8988T (cell line): Measurements from ENCODE around the gene CYSLTR1.
"Not testable (repeated sequence)": the region's sequence is repeated elsewhere in the genome, so short reads cannot be mapped to it uniquely, and the experiment has no call there.

Source experiments
- DNase-seq: peaks from one replicate; pipeline ENCODE4 v3.0.0; 2011

The CYSLTR1 gene, protein sequence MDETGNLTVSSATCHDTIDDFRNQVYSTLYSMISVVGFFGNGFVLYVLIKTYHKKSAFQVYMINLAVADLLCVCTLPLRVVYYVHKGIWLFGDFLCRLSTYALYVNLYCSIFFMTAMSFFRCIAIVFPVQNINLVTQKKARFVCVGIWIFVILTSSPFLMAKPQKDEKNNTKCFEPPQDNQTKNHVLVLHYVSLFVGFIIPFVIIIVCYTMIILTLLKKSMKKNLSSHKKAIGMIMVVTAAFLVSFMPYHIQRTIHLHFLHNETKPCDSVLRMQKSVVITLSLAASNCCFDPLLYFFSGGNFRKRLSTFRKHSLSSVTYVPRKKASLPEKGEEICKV

DNA sequence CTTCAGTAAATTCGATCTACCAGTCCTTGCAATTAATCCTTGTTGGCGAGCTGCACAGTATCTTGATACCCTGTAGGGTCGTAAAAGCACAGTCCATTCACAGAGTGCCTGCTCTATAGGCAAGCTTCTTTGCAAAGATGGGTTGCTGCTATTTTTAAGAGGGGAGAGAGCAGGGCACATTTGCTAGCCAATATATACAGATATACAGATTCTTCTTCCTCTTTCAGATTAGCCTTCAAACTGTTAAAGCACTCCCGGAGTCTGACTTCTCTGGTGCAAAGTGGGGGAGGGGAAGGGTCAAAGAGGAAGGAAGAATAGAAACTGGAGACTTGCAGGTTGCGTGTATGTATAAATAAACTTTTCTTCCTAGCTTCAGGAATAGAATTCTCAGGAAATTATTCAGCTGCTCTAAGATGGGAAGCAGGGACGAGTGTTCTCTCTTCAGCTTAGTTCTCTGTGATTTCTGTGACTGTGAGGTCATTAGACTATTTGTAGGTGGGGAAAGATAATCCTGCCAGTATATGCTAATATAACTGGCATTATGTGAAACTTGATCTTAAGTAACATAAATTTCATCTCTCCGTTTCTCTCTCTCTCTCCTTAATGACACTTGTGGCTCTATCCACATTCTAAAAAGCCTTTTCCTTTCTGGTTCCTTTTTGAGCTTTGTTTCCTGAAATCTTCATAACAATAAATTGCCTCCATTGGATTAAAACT lies at the start of gene CYSLTR1:
Gene CYSLTR1, minus strand, starts transcription at position 242 of the 717 bp plus-strand sequence. CDS start 53,865 bp downstream, outside the sequence.
- DNase-seq = no peak

DNA sequence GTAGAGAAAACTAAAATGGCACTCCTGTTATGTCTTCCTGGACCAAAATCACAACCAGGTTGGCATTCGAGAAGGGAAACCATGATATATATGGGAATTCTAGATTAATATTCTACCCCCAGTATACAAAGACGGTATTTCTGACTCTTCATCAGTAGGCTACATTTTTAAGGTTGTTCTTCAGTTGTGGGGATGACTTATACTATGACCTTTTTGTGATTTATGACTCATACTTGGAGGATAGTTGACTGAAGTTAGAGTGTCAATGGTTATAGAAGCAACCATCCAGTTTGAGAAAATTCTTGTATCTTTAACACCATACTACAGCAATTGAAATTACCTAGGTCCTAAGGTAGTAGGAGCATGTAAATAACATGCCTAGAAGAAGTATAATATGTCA lies 49.8 kb upstream of the CYSLTR1 start:
- no peak for DNase-seq

DNA sequence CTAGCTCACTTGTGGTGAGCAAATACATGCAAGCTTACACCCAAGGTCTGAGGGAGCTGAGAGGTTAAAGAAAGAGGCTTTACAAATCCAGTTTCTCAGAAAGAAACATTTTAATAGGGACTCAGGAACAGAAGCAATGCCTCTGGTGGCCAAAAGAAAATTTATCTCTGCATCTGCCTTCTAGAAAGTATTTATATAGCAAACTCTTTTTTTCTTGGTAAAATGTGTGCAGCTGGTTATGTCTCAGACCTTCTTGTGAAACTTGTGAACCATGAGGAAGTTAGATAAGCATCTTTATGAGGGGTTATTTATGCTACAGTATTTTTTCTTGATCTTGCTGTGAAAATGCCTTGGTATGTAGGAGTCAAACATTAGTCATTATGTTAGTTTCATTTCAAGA lies 48.5 kb upstream of the CYSLTR1 start:
- no peak for DNase-seq

DNA sequence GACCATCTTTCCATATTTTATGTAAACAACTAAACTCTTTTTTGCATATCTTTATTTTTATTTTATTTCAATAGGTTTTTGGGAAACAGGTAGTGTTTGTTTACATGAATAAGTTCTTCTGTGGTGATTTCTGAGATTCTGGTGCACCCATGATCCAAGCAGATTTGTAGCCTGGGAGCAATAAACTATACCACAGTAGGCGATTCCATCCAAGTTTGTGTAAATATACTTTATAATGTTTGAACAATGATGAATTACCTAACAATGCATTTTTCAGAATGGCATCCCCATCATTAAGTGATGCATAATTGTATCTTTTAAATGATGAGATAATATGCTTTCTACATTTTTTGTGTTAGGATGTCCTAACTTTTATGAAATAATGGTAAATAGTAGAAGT lies 39.2 kb upstream of the CYSLTR1 start:
- DNase-seq = no peak

DNA sequence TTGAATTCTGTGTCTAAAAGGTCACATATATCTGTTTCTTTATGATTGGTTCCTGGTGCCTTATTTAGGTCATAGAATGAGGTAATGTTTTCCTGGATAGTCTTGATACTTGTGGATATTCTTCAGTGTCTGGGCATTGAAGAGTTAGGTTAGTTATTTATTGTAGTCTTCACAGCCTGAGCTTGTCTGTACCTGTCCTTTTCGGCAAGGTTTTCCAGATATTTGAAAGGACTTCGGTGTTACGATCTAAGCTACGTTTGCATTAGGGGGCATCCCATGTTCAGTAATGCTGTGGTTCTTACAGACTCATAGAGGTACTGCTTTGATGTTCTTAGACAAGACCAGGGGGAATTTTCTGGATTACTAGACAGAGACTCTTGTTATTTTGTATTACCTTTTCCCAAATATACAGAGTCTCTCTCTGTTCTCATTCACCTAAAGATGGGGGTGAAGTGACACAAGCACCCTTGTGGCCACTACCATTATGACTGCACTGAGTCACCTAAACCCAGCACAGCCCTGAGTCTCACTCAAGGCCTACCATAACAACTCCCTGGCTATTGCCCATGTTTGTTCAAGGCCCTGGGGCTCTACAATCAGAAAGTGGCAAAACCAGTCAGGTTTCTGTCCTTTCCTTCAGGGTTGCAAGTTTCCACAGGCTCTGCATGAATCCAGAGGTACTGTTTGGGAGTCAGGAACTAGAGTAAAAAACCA lies 30.1 kb upstream of the CYSLTR1 start:
- DNase-seq = no peak

DNA sequence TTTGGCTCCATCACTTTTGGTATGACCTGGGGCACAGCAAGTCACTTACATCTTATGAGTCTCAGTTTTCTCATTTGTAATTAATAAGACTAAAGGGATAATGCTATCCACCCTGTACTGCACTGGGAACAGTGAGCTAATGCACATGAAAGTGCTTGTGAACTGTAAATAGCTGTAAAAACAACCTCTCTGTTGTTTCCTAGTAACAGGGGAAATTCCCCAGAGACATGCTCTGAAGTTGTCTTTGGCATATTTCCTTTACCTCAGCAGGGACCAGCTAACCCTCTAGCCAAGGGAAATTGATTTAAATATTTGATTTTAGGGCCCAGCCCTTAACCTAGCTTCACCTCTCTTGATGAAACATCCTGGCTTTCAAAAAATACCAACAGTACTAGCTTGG lies 6.1 kb upstream of the CYSLTR1 start:
- no peak for DNase-seq

DNA sequence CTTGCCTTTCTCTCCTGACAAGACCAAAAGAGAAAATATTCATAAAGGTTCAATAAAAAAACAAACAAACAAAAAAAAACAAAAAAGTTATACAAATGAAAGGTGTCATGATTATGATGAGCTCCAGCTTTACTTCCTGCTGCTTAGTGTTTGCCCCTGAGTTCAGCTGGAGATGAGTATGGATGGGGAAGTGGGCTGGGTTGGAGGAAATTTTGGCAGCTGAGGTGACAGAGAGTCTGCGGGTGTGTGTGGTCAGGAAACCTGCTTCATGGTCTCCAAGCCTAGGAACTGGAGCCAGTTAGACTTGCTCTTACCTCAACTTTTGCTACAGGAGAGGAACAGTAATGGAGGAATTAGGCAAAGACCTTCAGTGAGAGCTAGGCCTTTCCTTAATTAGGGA lies 4.3 kb upstream of the CYSLTR1 start:
- DNase-seq = no peak

DNA sequence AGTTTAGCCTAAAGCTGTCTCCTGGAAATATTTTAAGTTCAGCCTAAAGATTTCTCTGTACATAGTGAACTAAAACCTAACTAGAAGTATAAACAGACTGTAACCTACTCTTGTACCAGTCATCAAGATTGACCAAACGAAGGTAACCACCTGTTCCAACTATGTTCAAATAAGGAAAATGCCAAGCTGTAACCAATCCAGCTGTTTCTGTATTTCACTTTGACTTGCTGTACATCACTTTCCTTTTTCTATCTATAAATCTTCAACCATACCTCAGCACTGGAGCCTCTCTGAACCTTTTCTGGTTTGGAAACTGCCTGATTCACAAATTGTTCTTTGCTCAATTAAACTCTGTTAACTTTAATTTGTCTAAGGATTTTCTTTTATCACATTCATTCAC lies 3.1 kb upstream of the CYSLTR1 start:
- DNase-seq = no peak

DNA sequence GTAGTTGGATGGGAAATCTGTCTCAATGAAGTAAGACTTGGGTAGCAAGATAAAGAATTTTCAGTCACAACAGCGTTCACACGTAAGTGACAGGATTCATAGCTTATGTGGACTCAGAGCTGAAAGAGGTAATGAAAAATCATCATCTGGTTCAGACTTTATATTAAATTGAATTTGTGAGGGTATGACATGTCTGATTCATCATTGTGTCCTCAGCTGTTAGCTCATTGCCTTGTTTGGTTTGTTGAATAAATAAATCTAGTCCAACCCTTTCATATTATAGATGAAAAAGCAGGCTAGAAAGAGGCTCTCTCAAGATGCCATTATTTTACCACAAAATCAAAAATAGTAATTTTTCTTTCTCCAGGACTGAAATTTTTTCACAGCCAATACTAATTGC lies 2.7 kb upstream of the CYSLTR1 start:
- no peak for DNase-seq

GRCh38 chrX:78329486-78329885 lies 2.1 kb upstream of the CYSLTR1 start:
- no peak for DNase-seq

GRCh38 chrX:78326401-78326800 lies 1.0 kb downstream of the CYSLTR1 start:
- no peak for DNase-seq

DNA sequence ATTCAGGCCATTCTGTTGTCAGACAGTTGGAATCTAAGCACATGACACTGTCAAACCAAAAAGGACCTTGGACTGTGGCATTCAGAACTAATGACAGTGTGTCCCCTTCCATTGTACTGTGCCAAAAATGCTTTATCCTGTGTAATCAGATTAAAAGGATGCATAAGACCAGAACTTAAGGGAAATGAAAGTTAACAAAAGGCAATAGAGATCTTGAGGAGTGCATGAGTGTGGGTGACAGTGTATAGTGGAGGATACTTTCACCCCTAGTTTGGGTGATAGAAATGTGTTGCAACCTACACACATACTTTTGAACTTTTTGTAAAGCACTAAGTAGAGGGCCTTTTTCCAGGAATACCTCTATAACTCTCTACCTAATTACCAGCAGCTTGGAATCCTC lies 4.5 kb downstream of the CYSLTR1 start:
- DNase-seq = no peak

DNA sequence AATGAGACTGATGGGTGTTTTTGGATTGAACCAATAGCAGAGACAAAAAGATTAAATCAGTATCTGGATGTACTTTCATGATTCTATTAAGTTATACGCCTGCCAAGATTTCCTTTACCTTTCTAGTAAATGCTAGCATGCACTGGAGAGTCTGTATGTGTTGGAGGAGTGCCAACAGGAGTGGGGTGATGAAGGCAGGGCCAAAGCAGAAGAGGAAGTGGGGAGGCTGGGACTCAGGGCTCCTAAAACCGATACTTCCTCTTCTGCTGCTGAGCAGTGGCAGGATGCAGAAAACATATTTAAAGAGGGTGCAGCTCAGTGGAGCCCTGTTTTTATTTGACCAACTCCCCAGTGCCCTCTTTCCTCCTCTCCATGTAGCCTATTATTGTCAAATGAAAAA lies 5.6 kb downstream of the CYSLTR1 start:
- no peak for DNase-seq

DNA sequence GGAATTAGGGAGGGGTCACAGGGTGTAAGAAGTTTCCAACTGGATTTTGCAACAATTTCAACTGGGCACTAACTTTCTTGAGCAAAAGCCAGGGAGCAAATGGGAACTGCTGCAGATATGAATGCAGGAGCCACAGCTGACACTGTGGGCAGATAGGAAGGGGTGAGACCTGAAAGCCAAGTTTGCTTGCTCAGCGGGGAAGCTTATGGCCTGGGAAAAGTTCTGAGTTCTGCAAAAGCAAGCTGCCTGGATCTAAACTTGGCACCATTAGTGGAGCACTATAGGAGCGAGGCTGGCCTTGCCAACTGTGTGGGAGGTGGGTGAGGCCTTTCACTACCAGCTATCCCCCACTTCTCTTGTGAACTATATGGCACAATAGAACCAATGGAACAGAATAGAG lies 11.1 kb downstream of the CYSLTR1 start:
- no peak for DNase-seq

- no peak for DNase-seq
Observed at GRCh38 chrX:78315745-78316144, 11.7 kb downstream of the CYSLTR1 start.

- DNase-seq = no peak
Observed at GRCh38 chrX:78314561-78314960, 12.8 kb downstream of the CYSLTR1 start.

GRCh38 chrX:78313526-78313925 lies 13.9 kb downstream of the CYSLTR1 start:
- no peak for DNase-seq

DNA sequence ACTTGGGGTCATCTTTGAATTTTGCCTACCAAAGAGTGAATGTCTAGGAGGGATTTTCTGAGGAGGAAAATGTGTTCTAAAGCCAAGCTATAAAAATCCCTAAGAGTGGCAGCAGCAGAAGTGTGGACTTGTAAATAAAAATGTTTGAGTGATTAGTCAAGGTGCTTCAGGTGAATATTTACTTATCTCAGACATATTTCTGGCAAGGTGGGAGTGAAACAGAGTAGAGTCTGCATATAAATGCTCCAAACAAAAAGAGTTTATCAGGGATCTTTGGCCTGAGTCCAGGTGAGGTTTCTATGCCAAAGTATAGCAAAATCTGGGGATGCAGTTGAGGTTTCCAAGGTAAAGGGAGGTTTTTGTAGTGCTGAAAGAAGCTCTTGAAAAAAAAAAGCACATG lies 19.7 kb downstream of the CYSLTR1 start:
- no peak for DNase-seq

- DNase-seq = no peak
Observed at GRCh38 chrX:78303086-78303485, 24.3 kb downstream of the CYSLTR1 start.

DNA sequence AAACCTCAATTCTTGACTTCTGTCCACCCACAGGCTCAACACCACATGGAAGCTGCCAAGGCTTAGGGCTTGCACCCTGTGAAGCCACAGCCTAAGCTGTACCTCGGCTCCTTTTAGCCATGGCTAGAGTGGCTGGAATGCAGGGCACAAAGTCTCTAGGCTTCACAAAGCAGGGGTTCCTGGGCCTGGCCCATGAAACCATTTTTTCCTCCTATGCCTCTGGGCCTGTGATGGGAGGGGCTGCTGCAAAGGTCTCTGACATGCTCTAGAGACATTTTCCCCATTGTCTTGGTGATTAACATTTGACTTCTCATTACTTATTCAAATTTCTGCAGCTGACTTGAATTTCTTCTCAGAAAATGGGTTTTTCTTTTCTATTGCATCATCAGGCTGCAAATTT lies 26.5 kb downstream of the CYSLTR1 start:
- not testable (repeated sequence) for DNase-seq

DNA sequence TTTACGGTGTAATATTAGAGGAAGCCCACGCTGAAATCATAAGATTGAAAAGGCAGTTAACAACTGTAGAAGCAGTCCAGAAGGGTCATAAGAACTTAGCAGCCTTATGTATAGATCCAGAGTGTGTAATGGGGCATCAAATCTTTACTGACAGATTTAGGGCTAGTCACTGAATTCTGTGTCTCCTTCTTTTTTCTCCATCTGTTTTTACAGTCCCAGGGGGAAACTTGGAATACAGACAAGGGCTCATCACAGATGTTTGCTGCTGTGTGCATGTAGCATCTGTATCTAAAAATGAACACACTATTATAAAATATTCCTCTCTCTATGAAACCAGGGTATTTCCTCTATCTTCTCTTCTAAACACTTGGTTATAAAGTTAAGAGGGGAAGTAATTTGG lies 43.9 kb downstream of the CYSLTR1 start:
- DNase-seq = no peak

- no peak for DNase-seq
Observed at GRCh38 chrX:78237127-78237526, 90.3 kb downstream of the CYSLTR1 start.

- DNase-seq = not testable (repeated sequence)
Observed at GRCh38 chrX:78226047-78226446, 101.4 kb downstream of the CYSLTR1 start.
